HCT116 (cell line): ENCODE results near the gene CHST4.

Experiments
- CEBPB ChIP-seq: IDR thresholded peaks from 2 replicates; pipeline ENCODE4 v1.6.1; 2012; ENCODE audit warnings: low read depth
- CTCF ChIP-seq, 3 experiments: fragments of 200-600 bp in 1 of 3; sonication (generic) in 1 of 3; IDR thresholded peaks in 2 of 3; conservative IDR thresholded peaks in 1 of 3; 2 replicates each; pipeline ENCODE4 v1.5.1; 2012 to 2017; ENCODE audit warnings: low read depth in 2 of 3, low read length in 2 of 3, antibody characterized with exemption in 1 of 3, borderline replicate concordance in 1 of 3, control low read depth in 1 of 3, mild to moderate bottlenecking in 1 of 3, mixed read lengths in 1 of 3, mixed run types in 1 of 3, moderate library complexity in 1 of 3; ENCODE audit not compliant: insufficient read depth in 1 of 3
- EGR1 ChIP-seq: IDR thresholded peaks from 2 replicates; pipeline ENCODE4 v1.6.1; 2012; ENCODE audit warnings: low read depth
- ELF1 ChIP-seq: IDR thresholded peaks from 2 replicates; pipeline ENCODE4 v1.6.1; 2012; ENCODE audit warnings: low read depth, borderline replicate concordance
- EZH2 ChIP-seq: fragments of 200-600 bp; sonication (generic); IDR thresholded peaks from 2 replicates; pipeline ENCODE4 v1.6.1; 2017; ENCODE audit warnings: antibody characterized with exemption, mixed run types
- EZH2phosphoT487 ChIP-seq: fragments of 200-600 bp; IDR thresholded peaks from 2 replicates; pipeline ENCODE4 v1.6.1; 2018; ENCODE audit warnings: antibody characterized with exemption, borderline replicate concordance
- POLR2A ChIP-seq: IDR thresholded peaks from 2 replicates; pipeline ENCODE4 v1.7.0; 2011; ENCODE audit warnings: borderline replicate concordance; ENCODE audit not compliant: insufficient read depth, insufficient read length; ENCODE audit errors: extremely low read depth
- POLR2AphosphoS5 ChIP-seq: IDR thresholded peaks from 2 replicates; pipeline ENCODE4 v1.6.1; 2011; ENCODE audit warnings: mild to moderate bottlenecking, low read depth, low read length, moderate library complexity
- REST ChIP-seq: IDR thresholded peaks from 2 replicates; pipeline ENCODE4 v1.6.1; 2012; ENCODE audit warnings: low read depth
- SP1 ChIP-seq: IDR thresholded peaks from 2 replicates; pipeline ENCODE4 v1.6.1; 2012; ENCODE audit warnings: low read depth
- TCF7L2 ChIP-seq: IDR thresholded peaks from 2 replicates; pipeline ENCODE4 v1.7.0; 2011; ENCODE audit warnings: borderline replicate concordance, inconsistent platforms; ENCODE audit not compliant: insufficient read depth, insufficient read length; ENCODE audit errors: extremely low read depth
- YY1 ChIP-seq: IDR thresholded peaks from 2 replicates; pipeline ENCODE4 v1.6.1; 2011; ENCODE audit warnings: low read length, low read depth, moderate library complexity, mild to moderate bottlenecking; ENCODE audit not compliant: insufficient replicate concordance; ENCODE audit errors: extremely low read depth

- TF ChIP-seq POLR2AphosphoS5 (no peak), CTCF (IDR thresholded peaks at IDR 0.05 in 2 of 3, conservative IDR thresholded peaks at IDR 0.05 in 1 of 3; ENCODE audit: borderline replicate concordance in 1 of 3, insufficient read depth in 1 of 3, low read depth in 2 of 3, low read length in 2 of 3) (peak; percentile 63 to 91 (median 84); a peak in 5 of 6 replicates), POLR2A (no peak), EGR1 (no peak), REST (no peak), SP1 (no peak), ELF1 (no peak), EZH2 (no peak), EZH2phosphoT487 (no peak), TCF7L2 (no peak), CEBPB (no peak), YY1 (no peak)
These were observed 16.2 kb downstream of the CHST4 start for GRCh38 chr16:71542377-71542776.
